K562 (cell line): ENCODE measurements around the gene CLCNKA. TPM values are rescaled to one million over a fixed set of nuclear protein-coding genes. Genes with fewer than 3 reads are reported as not detected.

Source experiments
- CBFA2T2 ChIP-seq: fragments of 450-650 bp; conservative IDR thresholded peaks from 2 replicates; pipeline ENCODE4 v1.6.1; 2017; ENCODE audit warnings: mild to moderate bottlenecking
- HSF4 ChIP-seq: fragments of 250-450 bp; sonication (Bioruptor Pico); IDR thresholded peaks from 2 replicates; pipeline ENCODE4 v2.1.2; 2022; ENCODE audit warnings: mild to moderate bottlenecking, moderate library complexity, borderline replicate concordance
- KDM1A ChIP-seq, 2 experiments: fragments of 450-650 bp; IDR thresholded peaks; 2 replicates each; pipeline ENCODE4 v1.6.1; 2016; ENCODE audit warnings: mild to moderate bottlenecking in 2 of 2
- KDM2B ChIP-seq: fragments of 250-450 bp; sonication (Bioruptor Pico); IDR thresholded peaks from 2 replicates; pipeline ENCODE4 v1.8.0; 2021; ENCODE audit warnings: mild to moderate bottlenecking, moderate library complexity
- L3MBTL2 ChIP-seq: fragments of 450-650 bp; IDR thresholded peaks from 2 replicates; pipeline ENCODE4 v1.6.1; 2016; ENCODE audit warnings: mild to moderate bottlenecking, moderate library complexity
- LEF1 ChIP-seq: fragments of 450-650 bp; IDR thresholded peaks from 2 replicates; pipeline ENCODE4 v1.6.1; 2016; ENCODE audit warnings: mild to moderate bottlenecking
- MITF ChIP-seq: IDR thresholded peaks from 2 replicates; pipeline ENCODE4 v1.6.1; 2014; ENCODE audit warnings: antibody characterized with exemption
- NELFE ChIP-seq: IDR thresholded peaks from 2 replicates; pipeline ENCODE4 v1.6.1; 2011; ENCODE audit warnings: mild to moderate bottlenecking; ENCODE audit not compliant: insufficient read depth, insufficient read length
- PHF8 ChIP-seq: fragments of 200-600 bp; sonication (generic); IDR thresholded peaks from 2 replicates; pipeline ENCODE4 v1.6.1; 2012; ENCODE audit warnings: mixed run types, mild to moderate bottlenecking, inconsistent platforms, low read length, moderate library complexity, borderline replicate concordance
- POLR2AphosphoS2 ChIP-seq: IDR thresholded peaks from 2 replicates; pipeline ENCODE4 v1.6.1; 2012; ENCODE audit warnings: low read length, improper control_type of control experiment
- SMAD4 ChIP-seq: fragments of 250-450 bp; sonication (Bioruptor Pico); conservative IDR thresholded peaks from 2 replicates; pipeline ENCODE4 v1.8.0; 2021; ENCODE audit warnings: inconsistent platforms, mild to moderate bottlenecking, moderate library complexity
- SOX6 ChIP-seq: fragments of 450-650 bp; IDR thresholded peaks from 2 replicates; pipeline ENCODE4 v1.6.1; 2014; ENCODE audit warnings: mild to moderate bottlenecking
- TEAD4 ChIP-seq, 2 experiments: sonication (generic) in 1 of 2; formaldehyde crosslinking in 1 of 2; IDR thresholded peaks; 2 replicates each; pipeline versions ENCODE4 v1.6.1 to v1.8.0; 2012 to 2022; ENCODE audit warnings: borderline replicate concordance in 1 of 2, inconsistent platforms in 1 of 2, low read length in 1 of 2, mild to moderate bottlenecking in 1 of 2, missing genetic modification reagents in 1 of 2
- ZBTB11 ChIP-seq, 3 experiments: fragments of 200-800 bp in 1 of 3; fragments of 250-450 bp in 1 of 3; fragments of 450-650 bp in 1 of 3; sonication (Bioruptor Pico) in 1 of 3; sonication (Bioruptor generic) in 1 of 3; formaldehyde crosslinking in 1 of 3; IDR thresholded peaks; 2 replicates each; pipeline versions ENCODE4 v1.6.1 to v1.8.0; 2016 to 2022; ENCODE audit warnings: mild to moderate bottlenecking in 2 of 3, missing genetic modification characterization in 2 of 3, missing compliant biosample characterization in 1 of 3, moderate library complexity in 1 of 3
- ZNF639 ChIP-seq, 2 experiments: fragments of 200-800 bp in 1 of 2; sonication (Bioruptor generic) in 1 of 2; sonication (generic) in 1 of 2; formaldehyde crosslinking in 1 of 2; IDR thresholded peaks in 1 of 2; conservative IDR thresholded peaks in 1 of 2; 2 replicates each; pipeline versions ENCODE4 v1.5.0 to v1.6.1; 2016 to 2020; ENCODE audit warnings: missing compliant biosample characterization in 1 of 2, missing genetic modification characterization in 1 of 2, missing genetic modification reagents in 1 of 2
- polyA plus RNA-seq, 8 experiments: library from polyadenylated mRNA; depleted of rRNA in 4 of 8; stranded (reverse) in 5 of 8; unstranded in 3 of 8; fragments of >200 nt; fragmentation: Nextera tagmentation in 2 of 8; fragmentation: Illumina TruSeq in 1 of 8; extraction: Ambion mirVana in 2 of 8; extraction: Trizol in 1 of 8; gene quantifications; 2 replicates each; pipeline versions ENCODE4 v1.2.1 to v1.2.3, GENCODE V29; 2011 to 2014; ENCODE audit warnings: inconsistent platforms in 1 of 8, missing spikeins in 1 of 8
- total RNA-seq, 7 experiments: library from RNA; depleted of rRNA in 6 of 7; stranded (reverse); fragments of >200 nt in 6 of 7; fragmentation: Illumina TruSeq in 2 of 7; extraction: Trizol in 2 of 7; gene quantifications; 2 replicates each; pipeline versions ENCODE4 v1.2.1 to v1.2.3, GENCODE V29; 2011 to 2021; ENCODE audit warnings: low replicate concordance in 1 of 7

Gene CLCNKA
- total and polyA plus RNA-seq, 9 of the 15 experiments (the other 6 are each of a cell fraction or from before 2014, with no cell fraction given), result 0.03 to 0.37 (median 0.10) TPM; not detected in 3

- TF ChIP-seq ZBTB11 (CRISPR knock-in tag; IDR thresholded peaks at IDR 0.05) (peak in 1 of 3 experiments; percentile 48; a peak in 1 of 6 replicates), POLR2AphosphoS2 (no peak), LEF1 (peak; percentile 67), CBFA2T2 (peak; percentile 27), HSF4 (no peak), MITF (no peak), NELFE (no peak), PHF8 (peak; percentile 34; the same call in 1 of the 2 replicates), SOX6 (0 out of 2 replicates have a peak, but pooled peaks have one; percentile 11), L3MBTL2 (peak; percentile 93), KDM2B (CRISPR knock-in tag) (0 out of 2 replicates have a peak, but pooled peaks have one; percentile 51), TEAD4 (IDR thresholded peaks at IDR 0.05; ENCODE audit: low read length) (no peak), TEAD4 (CRISPR knock-in tag; IDR thresholded peaks at IDR 0.05; ENCODE audit: borderline replicate concordance) (no peak), ZNF639 (CRISPR knock-in tag; conservative IDR thresholded peaks at IDR 0.05 in 1 of 2, IDR thresholded peaks at IDR 0.05 in 1 of 2) (peak in 1 of 2 experiments; percentile 49; a peak in 1 of 4 replicates), SMAD4 (CRISPR knock-in tag) (0 out of 2 replicates have a peak, but pooled peaks have one; percentile 40), KDM1A (IDR thresholded peaks at IDR 0.05) (peak; percentile 52 to 55; a peak in 3 of 4 replicates)
Measured at GRCh38 chr1:16014509-16015482, 7.0 kb upstream of the CLCNKA start (continued).
